ENCODE data around the gene TMIGD3.

- TF ChIP-seq, protein P1, sequence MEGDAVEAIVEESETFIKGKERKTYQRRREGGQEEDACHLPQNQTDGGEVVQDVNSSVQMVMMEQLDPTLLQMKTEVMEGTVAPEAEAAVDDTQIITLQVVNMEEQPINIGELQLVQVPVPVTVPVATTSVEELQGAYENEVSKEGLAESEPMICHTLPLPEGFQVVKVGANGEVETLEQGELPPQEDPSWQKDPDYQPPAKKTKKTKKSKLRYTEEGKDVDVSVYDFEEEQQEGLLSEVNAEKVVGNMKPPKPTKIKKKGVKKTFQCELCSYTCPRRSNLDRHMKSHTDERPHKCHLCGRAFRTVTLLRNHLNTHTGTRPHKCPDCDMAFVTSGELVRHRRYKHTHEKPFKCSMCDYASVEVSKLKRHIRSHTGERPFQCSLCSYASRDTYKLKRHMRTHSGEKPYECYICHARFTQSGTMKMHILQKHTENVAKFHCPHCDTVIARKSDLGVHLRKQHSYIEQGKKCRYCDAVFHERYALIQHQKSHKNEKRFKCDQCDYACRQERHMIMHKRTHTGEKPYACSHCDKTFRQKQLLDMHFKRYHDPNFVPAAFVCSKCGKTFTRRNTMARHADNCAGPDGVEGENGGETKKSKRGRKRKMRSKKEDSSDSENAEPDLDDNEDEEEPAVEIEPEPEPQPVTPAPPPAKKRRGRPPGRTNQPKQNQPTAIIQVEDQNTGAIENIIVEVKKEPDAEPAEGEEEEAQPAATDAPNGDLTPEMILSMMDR (IDR thresholded peaks at IDR 0.05; ENCODE audit: insufficient read depth, low read length), result no peak
- TF ChIP-seq, protein P2, sequence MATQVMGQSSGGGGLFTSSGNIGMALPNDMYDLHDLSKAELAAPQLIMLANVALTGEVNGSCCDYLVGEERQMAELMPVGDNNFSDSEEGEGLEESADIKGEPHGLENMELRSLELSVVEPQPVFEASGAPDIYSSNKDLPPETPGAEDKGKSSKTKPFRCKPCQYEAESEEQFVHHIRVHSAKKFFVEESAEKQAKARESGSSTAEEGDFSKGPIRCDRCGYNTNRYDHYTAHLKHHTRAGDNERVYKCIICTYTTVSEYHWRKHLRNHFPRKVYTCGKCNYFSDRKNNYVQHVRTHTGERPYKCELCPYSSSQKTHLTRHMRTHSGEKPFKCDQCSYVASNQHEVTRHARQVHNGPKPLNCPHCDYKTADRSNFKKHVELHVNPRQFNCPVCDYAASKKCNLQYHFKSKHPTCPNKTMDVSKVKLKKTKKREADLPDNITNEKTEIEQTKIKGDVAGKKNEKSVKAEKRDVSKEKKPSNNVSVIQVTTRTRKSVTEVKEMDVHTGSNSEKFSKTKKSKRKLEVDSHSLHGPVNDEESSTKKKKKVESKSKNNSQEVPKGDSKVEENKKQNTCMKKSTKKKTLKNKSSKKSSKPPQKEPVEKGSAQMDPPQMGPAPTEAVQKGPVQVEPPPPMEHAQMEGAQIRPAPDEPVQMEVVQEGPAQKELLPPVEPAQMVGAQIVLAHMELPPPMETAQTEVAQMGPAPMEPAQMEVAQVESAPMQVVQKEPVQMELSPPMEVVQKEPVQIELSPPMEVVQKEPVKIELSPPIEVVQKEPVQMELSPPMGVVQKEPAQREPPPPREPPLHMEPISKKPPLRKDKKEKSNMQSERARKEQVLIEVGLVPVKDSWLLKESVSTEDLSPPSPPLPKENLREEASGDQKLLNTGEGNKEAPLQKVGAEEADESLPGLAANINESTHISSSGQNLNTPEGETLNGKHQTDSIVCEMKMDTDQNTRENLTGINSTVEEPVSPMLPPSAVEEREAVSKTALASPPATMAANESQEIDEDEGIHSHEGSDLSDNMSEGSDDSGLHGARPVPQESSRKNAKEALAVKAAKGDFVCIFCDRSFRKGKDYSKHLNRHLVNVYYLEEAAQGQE (IDR thresholded peaks at IDR 0.05; ENCODE audit: insufficient replicate concordance, low read depth), result no peak
Observed at GRCh38 chr1:111444031-111444430, 59.4 kb downstream of the TMIGD3 start.

All from HL-60 (cell line).